ENCODE data around the gene BICD1.

Gene BICD1

DNA sequence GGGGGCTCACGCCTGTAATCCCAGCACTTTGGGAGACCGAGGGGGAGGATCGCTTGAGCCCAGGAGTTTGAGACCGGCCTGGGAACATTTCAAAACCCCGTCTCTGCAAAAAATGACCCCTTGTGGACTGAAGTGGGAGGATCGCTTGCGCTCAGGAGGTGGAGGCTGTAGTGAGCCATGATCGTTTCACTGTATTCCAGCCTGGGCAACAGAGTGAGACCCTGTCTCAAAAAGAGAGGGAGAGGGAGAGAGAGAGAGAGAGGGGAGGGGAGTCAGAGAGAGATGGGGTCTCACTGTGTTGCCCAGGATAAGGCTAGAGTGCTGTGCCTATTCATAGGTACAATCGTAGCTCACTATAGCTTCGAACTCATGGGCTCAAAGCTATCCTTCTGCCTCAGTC, 295.5 kb downstream of the BICD1 start:
- no peak for TF ChIP-seq SPI1 (IDR thresholded peaks at IDR 0.05; ENCODE audit: borderline replicate concordance, low read depth)
- no peak for TF ChIP-seq GABPA (IDR thresholded peaks at IDR 0.05; ENCODE audit: low read depth)
- TF ChIP-seq, protein P1, sequence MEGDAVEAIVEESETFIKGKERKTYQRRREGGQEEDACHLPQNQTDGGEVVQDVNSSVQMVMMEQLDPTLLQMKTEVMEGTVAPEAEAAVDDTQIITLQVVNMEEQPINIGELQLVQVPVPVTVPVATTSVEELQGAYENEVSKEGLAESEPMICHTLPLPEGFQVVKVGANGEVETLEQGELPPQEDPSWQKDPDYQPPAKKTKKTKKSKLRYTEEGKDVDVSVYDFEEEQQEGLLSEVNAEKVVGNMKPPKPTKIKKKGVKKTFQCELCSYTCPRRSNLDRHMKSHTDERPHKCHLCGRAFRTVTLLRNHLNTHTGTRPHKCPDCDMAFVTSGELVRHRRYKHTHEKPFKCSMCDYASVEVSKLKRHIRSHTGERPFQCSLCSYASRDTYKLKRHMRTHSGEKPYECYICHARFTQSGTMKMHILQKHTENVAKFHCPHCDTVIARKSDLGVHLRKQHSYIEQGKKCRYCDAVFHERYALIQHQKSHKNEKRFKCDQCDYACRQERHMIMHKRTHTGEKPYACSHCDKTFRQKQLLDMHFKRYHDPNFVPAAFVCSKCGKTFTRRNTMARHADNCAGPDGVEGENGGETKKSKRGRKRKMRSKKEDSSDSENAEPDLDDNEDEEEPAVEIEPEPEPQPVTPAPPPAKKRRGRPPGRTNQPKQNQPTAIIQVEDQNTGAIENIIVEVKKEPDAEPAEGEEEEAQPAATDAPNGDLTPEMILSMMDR (IDR thresholded peaks at IDR 0.05; ENCODE audit: insufficient read depth, low read length): no peak
- TF ChIP-seq POLR2AphosphoS5 (IDR thresholded peaks at IDR 0.05; ENCODE audit: low read depth): no peak
- TF ChIP-seq REST (IDR thresholded peaks at IDR 0.05; ENCODE audit: insufficient replicate concordance, low read depth): no peak
- H3K27me3 ChIP-seq (ENCODE audit: insufficient read depth, poor library complexity, severe bottlenecking): peaks cover 10% of the 10 kb centered on the region
- DNase-seq (ENCODE audit: low read depth in 1 of 2, low spot score in 1 of 2): no peak
- no peak overlapping the region for H3K4me3 ChIP-seq (replicated peaks; ENCODE audit: insufficient read depth, low read length)
- no peak overlapping the region for H3K27ac ChIP-seq (replicated peaks)

- H3K4me3 ChIP-seq (replicated peaks; ENCODE audit: insufficient read depth, low read length): no peak overlapping the region
Observed at GRCh38 chr12:32402946-32403345, 296.3 kb downstream of the BICD1 start.

DNA sequence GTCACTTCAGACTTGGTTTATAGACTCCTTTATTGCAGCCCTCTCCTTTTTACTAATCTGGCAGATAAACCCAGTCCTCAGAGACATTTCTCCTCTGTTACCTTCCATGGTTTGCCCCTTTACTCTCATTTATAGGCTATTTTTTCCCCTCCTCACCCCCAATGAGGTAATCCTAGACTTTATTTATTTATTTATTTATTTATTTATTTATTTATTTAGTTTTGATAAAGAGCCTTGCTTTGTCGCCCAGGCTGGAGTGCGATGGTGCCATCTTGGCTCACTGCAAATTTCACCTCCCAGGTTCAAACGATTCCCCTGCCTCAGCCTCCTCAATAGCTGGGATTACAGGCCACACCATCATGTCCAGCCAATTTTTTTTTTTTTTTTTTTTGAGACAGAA, 301.1 kb downstream of the BICD1 start:
- Histone ChIP-seq H3K27me3 (ENCODE audit: insufficient read depth, poor library complexity, severe bottlenecking) (no peaks in the 10 kb centered on the region), H3K27ac (replicated peaks) (no peak overlapping the region), H3K4me3 (replicated peaks; ENCODE audit: insufficient read depth, low read length) (no peak overlapping the region)
- TF ChIP-seq GABPA (IDR thresholded peaks at IDR 0.05; ENCODE audit: low read depth) (no peak), REST (IDR thresholded peaks at IDR 0.05; ENCODE audit: insufficient replicate concordance, low read depth) (no peak), SPI1 (IDR thresholded peaks at IDR 0.05; ENCODE audit: borderline replicate concordance, low read depth) (no peak)
- DNase-seq (ENCODE audit: low read depth in 1 of 2, low spot score in 1 of 2): no peak

More at GRCh38 chr12:32402946-32403345, 296.3 kb downstream of the BICD1 start:
- Histone ChIP-seq H3K27ac (replicated peaks) (no peak overlapping the region), H3K27me3 (ENCODE audit: insufficient read depth, poor library complexity, severe bottlenecking) (peaks cover 10% of the 10 kb centered on the region)
- TF ChIP-seq POLR2AphosphoS5 (IDR thresholded peaks at IDR 0.05; ENCODE audit: low read depth) (no peak), GABPA (IDR thresholded peaks at IDR 0.05; ENCODE audit: low read depth) (no peak), SPI1 (IDR thresholded peaks at IDR 0.05; ENCODE audit: borderline replicate concordance, low read depth) (no peak), REST (IDR thresholded peaks at IDR 0.05; ENCODE audit: insufficient replicate concordance, low read depth) (no peak)
- TF ChIP-seq, protein P1 (IDR thresholded peaks at IDR 0.05; ENCODE audit: insufficient read depth, low read length): no peak
- DNase-seq (ENCODE audit: low read depth in 1 of 2, low spot score in 1 of 2): no peak

All from HL-60 (cell line).